ENCODE results near the gene ELMO1. TPM values are rescaled to one million over a fixed set of nuclear protein-coding genes. Genes with fewer than 3 reads are reported as not detected.

Gene ELMO1, protein sequence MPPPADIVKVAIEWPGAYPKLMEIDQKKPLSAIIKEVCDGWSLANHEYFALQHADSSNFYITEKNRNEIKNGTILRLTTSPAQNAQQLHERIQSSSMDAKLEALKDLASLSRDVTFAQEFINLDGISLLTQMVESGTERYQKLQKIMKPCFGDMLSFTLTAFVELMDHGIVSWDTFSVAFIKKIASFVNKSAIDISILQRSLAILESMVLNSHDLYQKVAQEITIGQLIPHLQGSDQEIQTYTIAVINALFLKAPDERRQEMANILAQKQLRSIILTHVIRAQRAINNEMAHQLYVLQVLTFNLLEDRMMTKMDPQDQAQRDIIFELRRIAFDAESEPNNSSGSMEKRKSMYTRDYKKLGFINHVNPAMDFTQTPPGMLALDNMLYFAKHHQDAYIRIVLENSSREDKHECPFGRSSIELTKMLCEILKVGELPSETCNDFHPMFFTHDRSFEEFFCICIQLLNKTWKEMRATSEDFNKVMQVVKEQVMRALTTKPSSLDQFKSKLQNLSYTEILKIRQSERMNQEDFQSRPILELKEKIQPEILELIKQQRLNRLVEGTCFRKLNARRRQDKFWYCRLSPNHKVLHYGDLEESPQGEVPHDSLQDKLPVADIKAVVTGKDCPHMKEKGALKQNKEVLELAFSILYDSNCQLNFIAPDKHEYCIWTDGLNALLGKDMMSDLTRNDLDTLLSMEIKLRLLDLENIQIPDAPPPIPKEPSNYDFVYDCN
- 60.1 and 68.5 TPM in 2 replicates for total RNA-seq

DNA sequence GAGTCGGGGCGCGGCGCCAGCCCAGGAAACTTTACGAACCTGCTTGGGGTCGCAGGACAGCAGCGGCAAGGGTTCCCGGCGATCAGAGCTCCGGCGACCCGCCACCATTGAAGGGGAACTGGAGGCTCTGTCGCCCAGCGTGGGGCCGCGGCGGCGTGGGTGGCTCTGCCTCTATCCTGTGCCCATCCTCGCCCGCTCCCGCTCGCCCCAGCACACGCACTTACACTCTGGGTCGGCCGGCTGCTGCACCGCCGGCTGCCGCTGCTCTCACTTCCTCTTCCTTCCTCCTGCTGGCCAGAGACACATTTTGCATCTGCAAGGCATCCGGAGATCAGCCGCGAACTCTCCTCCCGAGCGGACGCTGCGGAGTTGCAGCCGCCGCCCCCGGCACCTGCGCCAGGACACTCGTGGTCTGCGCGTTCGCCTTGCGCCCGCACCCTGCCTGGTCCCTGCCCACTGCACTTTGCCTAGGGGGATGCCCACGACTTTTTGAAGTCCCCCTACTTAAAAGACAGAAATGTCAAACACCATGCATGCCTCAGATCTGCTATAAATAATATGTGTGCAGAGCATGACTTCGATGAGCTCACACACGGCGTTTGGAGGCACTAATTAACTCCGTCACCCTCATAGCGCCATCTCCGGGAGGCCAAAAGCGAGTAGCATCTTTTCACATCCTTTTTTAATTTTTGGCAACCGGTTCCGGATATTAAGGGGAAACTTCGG is at the start of gene ELMO1:
Gene ELMO1, minus strand, starts transcription at position 229 of the 726 bp plus-strand sequence. CDS start 106,174 bp downstream, outside the sequence.

Small RNA genes lying within 50 kb of the gene (small RNA-seq; reads per million reads assigned to genes)
- not detected for gene MIR1200
- gene RF00019, result not detected
- not detected for gene RF00432
- gene RNU6-565P, result not detected

Other genes with a start within 250 kb of the ELMO1 start
- gene GPR141, start 234.9 kb upstream of the ELMO1 start, total RNA-seq, result not detected in 2 replicates